GM12874 (cell line): ENCODE results near the gene RAD50.

Source experiments
- TF ChIP-seq, protein P1 (sequence below): IDR thresholded peaks from 2 replicates; pipeline ENCODE4 v1.5.1; 2011; ENCODE audit warnings: low read depth, mild to moderate bottlenecking, control low read depth, low read length, moderate library complexity; ENCODE audit not compliant: insufficient read depth

RAD50 gene

GRCh38 chr5:132530946-132531345, 25.8 kb upstream of the RAD50 start:
- TF ChIP-seq, protein P1, sequence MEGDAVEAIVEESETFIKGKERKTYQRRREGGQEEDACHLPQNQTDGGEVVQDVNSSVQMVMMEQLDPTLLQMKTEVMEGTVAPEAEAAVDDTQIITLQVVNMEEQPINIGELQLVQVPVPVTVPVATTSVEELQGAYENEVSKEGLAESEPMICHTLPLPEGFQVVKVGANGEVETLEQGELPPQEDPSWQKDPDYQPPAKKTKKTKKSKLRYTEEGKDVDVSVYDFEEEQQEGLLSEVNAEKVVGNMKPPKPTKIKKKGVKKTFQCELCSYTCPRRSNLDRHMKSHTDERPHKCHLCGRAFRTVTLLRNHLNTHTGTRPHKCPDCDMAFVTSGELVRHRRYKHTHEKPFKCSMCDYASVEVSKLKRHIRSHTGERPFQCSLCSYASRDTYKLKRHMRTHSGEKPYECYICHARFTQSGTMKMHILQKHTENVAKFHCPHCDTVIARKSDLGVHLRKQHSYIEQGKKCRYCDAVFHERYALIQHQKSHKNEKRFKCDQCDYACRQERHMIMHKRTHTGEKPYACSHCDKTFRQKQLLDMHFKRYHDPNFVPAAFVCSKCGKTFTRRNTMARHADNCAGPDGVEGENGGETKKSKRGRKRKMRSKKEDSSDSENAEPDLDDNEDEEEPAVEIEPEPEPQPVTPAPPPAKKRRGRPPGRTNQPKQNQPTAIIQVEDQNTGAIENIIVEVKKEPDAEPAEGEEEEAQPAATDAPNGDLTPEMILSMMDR: no peak

DNA sequence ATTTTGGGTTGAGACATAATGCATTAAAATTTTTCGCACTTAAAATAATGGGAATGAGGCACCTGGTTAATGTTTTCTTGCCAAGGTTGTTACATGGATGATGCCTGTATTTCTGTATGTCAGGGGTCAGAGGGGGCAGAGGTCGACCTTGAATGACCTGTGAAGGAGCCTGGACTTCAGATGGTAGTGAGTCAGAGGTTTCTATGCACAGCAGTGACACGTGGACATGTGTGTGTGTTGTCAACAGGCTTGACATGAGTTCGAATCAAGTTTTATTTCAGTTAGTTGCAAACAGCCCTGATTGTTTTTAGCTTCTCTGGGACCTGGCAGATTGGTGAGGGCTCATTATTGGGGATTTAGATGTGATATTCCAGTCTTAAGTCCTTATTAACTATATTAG, 17.1 kb upstream of the RAD50 start:
- TF ChIP-seq, protein P1: no peak

DNA sequence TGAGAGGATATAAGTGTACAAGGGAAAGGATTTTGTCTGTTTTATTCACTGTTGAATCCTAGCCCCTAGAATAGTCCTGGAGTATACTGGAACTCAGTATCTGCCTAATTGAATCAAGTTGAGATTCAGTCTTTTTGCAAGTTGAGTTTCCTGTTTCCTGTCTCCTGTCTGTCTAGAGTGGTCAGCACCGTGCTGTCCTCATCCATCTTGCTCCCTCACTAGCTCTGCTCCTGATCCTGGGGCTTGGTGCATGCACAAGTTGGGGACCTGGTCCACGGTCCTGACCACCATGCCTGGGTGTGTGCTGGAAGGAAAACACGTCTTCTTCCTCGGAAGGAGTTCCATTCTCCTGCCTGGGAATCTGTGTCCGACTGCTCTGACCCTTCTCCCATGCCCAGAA, 16.6 kb upstream of the RAD50 start:
- TF ChIP-seq, protein P1: no peak

DNA sequence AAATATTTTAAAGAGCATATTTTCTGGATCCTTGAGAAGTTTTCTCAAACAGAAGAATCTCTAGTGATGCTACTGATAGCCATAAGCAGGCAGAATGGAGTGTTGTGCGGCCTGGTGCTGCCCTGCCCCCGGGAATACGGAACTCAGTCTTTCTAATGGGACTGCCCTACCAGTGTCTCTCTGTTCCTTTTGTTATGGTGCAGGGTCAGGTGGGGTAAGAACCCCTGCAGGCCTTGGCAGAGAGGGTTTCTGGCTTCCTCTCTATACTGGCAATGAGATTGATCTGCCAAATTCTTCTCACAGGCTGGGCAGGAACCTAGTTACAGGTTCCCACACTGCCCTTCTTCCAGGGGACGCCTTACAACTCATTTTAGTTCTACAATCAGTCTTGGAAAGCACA, 16.0 kb upstream of the RAD50 start:
- TF ChIP-seq, protein P1: no peak

GRCh38 chr5:132543472-132544201, 13.1 kb upstream of the RAD50 start, which contains the start of gene IL5:
Gene IL5, minus strand, starts transcription at chr5:132543522. Its CDS starts 44 bp downstream, at chr5:132543478.
- TF ChIP-seq, protein P1: no peak

DNA sequence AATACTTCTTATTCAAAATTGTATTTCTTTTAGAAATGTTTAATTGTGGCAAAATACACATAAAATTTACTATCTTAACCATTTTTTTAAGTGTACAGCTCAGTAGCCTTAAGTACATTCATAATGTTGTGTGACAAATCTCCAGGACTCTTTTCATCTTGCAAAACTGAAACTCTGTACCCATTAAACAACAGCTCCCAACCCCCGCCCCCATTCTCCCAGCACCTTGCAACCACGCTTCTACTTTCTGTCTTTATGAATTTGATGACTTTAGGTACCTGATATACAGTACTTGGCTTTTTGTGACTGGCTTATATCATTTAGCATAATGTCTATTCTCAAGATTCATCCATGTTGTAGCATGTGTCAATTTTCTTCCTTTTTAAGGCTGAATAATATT, 10.7 kb upstream of the RAD50 start:
- TF ChIP-seq, protein P1: no peak

DNA sequence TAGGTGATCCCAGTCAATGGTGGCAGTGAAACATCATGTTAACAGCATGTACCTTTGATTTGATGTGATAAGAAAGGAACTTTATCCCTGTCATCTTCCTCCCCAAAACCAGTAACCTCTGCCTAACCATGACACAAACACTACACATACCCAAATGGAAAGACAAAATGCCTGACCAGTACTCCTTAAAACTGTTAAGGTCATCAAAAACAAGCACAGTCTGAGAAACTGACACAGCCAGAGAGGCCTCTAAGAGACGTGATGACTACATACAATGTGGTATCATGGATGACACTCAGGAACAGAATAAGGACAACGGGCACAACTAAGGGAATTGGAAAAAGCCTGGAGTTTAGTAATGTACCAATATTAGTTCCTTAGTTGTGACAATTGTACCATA, 9.5 kb upstream of the RAD50 start:
- TF ChIP-seq, protein P1: no peak
